ENCODE results near the gene MELK.
"Not testable (repeated sequence)": the region's sequence is repeated elsewhere in the genome, so short reads cannot be mapped to it uniquely, and the experiment has no call there.

The MELK gene

DNA sequence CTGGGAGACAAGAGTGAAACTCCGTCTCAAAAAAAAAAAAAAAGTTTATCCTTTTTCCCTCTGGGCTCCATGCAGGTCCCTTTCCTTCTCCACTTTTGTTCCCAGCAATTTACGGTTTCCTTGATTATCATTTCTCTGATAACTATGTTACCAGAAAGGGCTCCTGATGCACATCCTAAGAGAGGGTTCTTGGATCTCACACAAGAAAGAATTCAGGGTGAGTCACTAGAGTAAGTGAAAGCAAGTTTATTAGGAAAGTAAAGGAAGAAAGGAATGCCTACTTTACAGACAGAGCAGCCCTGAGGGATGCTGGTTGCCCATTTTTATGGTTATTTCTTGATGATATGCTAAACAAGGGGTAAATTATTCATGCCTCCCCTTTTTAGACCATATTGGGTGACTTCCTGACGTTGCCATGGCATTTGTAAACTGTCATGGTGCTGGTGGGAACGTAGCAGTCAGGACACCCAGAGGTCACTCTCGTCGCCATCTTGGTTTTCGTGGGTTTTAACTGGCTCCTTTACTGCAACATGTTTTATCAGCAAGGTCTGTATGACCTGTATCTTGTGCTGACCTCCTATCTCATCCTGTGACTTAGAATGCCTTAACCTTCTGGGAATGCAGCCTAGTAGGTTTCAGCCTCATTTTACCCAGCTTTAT lies 13.5 kb upstream of the MELK start:
- TF ChIP-seq, protein P1, sequence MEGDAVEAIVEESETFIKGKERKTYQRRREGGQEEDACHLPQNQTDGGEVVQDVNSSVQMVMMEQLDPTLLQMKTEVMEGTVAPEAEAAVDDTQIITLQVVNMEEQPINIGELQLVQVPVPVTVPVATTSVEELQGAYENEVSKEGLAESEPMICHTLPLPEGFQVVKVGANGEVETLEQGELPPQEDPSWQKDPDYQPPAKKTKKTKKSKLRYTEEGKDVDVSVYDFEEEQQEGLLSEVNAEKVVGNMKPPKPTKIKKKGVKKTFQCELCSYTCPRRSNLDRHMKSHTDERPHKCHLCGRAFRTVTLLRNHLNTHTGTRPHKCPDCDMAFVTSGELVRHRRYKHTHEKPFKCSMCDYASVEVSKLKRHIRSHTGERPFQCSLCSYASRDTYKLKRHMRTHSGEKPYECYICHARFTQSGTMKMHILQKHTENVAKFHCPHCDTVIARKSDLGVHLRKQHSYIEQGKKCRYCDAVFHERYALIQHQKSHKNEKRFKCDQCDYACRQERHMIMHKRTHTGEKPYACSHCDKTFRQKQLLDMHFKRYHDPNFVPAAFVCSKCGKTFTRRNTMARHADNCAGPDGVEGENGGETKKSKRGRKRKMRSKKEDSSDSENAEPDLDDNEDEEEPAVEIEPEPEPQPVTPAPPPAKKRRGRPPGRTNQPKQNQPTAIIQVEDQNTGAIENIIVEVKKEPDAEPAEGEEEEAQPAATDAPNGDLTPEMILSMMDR (IDR thresholded peaks at IDR 0.05; ENCODE audit: borderline replicate concordance, insufficient read depth, low read depth, low read length): no peak
- H3K4me3 ChIP-seq (ENCODE audit: low read depth, low read length): no peak overlapping the region

DNA sequence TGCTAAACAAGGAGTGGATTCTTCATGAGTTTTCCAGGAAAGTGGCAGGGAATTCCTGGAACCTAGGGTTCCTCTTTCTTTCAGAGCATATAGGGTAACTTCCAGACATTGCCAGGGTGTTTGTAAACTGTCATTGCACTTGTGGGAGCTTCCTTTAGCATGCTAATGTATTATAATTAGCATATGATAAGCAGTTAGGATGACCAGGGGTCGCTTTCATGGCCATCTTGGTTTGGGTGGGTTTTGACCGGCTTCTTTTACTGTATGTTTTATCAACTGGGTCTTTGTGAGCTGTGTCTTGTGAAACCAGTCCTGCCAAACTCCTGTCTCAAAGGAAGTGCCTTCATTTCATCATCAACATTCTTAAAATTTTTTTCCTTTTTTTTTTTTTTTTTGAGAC lies 11.9 kb upstream of the MELK start:
- TF ChIP-seq, protein P1 (IDR thresholded peaks at IDR 0.05; ENCODE audit: borderline replicate concordance, insufficient read depth, low read depth, low read length): no peak
- no peak overlapping the region for H3K4me3 ChIP-seq (ENCODE audit: low read depth, low read length)

DNA sequence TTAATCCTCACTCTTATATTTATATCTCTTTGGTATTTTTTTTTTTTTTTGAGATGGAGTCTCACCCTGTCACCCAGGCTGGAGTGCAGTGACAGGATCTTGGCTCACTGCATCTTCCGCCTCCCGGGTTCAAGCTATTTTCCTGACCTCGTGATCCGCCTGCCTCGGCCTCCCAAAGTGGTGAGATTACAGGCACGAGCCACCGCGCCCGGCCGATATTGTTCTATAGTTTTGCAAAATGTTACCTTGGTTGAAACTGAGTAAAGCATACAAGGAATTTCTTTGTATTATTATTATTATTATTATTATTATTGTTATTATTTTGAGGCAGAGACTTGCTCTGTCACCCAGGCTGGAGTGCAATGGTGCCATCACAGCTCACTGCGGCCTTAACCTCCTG lies 9.9 kb upstream of the MELK start:
- H3K4me3 ChIP-seq (ENCODE audit: low read depth, low read length): not testable (repeated sequence)

DNA sequence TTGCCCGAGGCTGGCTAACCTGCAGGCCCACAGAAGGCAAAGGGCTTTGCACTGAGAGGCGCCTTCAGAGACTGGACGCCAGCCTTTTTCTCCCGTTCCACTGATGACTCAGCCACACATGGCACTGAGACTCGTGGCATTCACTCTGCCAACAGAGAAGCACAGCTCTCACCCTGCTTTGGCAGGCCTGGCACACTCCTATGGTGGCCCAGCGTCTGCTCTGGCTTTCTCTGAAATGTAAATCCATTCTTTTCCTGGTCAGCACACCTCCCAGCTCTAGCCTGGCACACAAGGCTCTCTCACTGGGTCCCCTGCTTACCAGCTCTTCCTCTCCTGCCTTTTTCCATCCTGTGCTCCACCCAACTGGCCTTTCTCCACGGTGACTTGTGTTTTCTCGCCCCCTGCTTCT lies 5.9 kb upstream of the MELK start:
- H3K4me3 ChIP-seq (ENCODE audit: low read depth, low read length): no peak overlapping the region
- TF ChIP-seq, protein P1 (IDR thresholded peaks at IDR 0.05; ENCODE audit: borderline replicate concordance, insufficient read depth, low read depth, low read length): no peak

DNA sequence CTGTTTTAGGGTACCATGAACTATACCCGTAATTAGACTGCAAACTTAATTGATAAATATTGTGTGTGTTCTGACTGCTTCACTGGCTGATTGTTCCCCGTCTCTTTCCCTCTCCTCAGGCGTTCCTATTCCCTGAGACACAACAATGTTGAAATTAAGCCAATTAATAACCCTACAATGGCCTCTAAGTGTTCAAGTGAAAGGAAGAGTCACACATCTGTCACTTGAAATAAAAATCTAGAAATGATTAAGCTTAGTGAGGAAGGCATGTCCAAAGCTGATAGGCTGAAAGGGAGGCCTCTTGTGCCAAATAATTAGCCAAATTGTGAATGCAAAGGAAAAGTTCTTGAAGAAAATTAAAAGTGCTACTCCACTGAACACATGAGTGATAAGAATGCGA lies 4.0 kb upstream of the MELK start:
- H3K4me3 ChIP-seq (ENCODE audit: low read depth, low read length): not testable (repeated sequence)

DNA sequence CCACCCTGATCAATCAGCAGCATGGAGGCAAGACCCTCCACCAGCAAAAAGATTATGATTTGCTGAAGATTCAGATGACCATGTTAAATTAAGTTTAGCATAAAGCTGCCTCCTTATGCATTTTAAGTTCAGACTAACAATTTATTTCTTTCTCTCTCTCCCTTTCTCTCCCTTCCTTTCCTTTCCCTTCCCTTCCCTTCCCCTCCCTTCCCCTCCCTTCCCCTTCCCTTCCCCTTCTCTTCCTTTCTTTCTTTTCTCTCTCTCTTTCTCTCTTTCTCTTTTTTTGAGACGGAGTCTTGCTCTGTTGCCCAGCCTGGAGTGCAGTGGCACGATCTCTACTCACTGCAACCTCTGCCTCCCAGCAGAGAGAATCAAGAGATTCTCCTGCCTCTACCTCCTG lies 1.4 kb upstream of the MELK start:
- TF ChIP-seq, protein P1 (IDR thresholded peaks at IDR 0.05; ENCODE audit: borderline replicate concordance, insufficient read depth, low read depth, low read length): no peak
- no peak overlapping the region for H3K4me3 ChIP-seq (ENCODE audit: low read depth, low read length)

DNA sequence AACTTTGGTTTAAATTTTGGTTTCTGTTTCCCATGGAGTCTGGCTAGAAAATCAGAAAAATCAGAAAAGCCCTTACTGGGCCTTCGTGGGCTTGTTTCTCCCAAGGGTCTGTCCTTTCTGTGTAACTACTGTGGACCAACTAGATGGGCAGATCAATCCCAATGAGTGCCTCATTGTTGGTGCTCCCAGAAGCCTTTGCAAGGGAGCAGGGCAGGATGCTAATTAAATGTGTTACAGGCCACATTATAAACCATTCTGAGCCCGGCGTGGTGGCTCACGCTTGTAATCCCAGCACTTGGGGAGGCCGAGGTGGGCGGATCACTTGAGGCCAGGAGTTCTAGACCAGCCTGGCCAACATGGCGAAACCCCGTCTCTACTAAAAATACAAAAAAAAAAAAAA lies 1.4 kb downstream of the MELK start:
- H3K4me3 ChIP-seq (ENCODE audit: low read depth, low read length): peak overlapping the region; percentile 68

DNA sequence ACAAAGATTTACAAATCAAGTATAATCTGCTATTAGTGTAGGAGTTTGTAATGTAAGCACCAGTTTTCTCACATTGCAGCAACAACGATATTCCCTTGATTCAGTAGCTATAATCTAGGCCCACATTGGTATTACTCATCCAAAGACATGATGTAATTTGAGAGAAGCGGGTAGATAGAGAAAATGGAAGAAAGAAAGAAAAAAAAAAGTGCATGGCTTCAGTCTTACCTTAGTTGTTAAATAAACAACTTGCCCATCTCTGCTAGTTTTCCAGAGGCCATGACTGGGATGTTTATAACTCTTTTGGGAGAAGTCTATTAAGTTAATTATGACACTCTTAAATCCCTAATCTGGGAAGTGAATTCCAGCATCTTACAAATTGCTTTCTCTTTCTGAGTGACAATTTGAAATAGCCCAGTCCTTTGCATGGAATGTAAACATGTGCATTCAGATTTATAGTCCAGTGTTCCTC lies 2.8 kb downstream of the MELK start:
- TF ChIP-seq, protein P1 (IDR thresholded peaks at IDR 0.05; ENCODE audit: borderline replicate concordance, insufficient read depth, low read depth, low read length): no peak
- no peak overlapping the region for H3K4me3 ChIP-seq (ENCODE audit: low read depth, low read length)

DNA sequence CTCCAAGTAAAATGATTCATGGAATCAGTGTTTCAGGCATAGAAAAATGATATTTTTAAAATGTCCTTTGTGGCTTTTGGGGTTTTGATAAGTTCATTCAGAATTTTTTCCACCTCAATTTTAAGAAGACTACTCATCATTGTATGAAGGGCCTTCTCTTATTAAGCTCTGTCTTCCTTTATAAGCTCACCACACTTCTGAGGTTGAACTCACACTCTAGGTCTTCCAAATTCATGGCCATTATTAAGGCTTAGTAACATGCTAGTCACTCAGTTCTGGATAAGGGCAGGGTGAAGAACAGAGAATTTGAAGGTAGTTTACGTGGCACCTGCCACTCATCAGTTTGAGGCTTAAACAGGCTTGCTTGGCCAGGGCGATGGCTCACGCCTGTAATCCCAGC lies 4.2 kb downstream of the MELK start:
- TF ChIP-seq, protein P1 (IDR thresholded peaks at IDR 0.05; ENCODE audit: borderline replicate concordance, insufficient read depth, low read depth, low read length): no peak
- no peak overlapping the region for H3K4me3 ChIP-seq (ENCODE audit: low read depth, low read length)

Measured in GM12875 (cell line).